ENCODE data around the gene POLE3.
"Not testable (repeated sequence)": the region's sequence is repeated elsewhere in the genome, so short reads cannot be mapped to it uniquely, and the experiment has no call there.

The POLE3 gene, protein sequence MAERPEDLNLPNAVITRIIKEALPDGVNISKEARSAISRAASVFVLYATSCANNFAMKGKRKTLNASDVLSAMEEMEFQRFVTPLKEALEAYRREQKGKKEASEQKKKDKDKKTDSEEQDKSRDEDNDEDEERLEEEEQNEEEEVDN

DNA sequence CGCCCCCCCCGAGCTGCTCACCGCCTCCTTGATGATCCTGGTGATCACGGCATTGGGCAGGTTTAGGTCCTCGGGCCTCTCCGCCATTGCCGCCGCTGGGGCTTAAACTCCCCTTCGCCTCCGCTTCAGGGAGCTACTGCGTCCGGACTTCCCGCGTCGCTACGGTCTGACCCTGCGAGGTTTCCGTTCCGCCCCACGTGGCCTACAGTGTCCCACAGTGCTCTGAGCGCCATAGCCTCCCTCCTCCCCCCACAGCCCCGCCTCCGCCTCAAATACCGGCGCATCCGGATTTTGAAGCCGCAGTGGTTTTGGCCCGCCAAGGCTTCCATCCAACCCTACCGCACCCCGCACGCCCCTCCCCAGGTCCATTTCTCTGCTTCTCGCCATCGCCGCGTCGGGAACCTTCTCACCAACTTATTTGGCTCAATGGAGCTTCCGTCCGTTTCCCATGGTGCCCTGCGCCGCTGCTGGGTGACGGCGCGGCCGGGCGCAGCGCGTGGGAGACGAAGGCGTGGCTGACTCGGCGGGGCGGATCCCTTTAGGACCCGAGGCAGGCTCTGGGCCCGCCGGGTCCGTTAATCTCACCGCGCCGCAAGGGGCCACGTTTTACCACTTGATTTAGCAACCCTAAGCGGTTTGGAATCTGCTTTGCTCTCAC, at the start of gene POLE3, which contains the start of gene C9orf43:
TSS of gene POLE3 (minus strand) at position 469 of the 658 bp plus-strand sequence. CDS start at position 87, 382 bp downstream.
TSS of gene C9orf43 (plus strand) at position 541 of the 658 bp plus-strand sequence. CDS start 2,747 bp downstream, outside the sequence.
- peak; percentile 96 to 97 for DNase-seq

DNA sequence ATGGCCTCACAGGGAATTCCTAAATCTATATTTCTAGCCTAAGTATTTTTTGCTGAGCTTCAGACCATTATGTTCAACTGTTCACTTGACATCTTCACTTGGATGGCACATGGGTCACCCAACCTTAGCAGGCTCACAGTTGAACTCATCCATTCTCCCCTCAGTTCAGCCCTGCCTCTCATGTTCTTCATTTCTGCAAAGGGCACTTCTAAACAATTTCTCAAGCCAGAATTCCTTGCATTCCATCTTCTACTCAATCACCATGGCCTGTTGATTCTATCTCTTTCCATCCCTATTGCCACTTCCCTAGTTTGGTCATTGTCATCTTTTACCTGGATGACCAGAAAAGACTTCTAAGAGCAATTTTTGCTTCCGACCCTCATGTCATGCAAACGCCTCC, 45.8 kb upstream of the POLE3 start:
- DNase-seq, result no peak

DNA sequence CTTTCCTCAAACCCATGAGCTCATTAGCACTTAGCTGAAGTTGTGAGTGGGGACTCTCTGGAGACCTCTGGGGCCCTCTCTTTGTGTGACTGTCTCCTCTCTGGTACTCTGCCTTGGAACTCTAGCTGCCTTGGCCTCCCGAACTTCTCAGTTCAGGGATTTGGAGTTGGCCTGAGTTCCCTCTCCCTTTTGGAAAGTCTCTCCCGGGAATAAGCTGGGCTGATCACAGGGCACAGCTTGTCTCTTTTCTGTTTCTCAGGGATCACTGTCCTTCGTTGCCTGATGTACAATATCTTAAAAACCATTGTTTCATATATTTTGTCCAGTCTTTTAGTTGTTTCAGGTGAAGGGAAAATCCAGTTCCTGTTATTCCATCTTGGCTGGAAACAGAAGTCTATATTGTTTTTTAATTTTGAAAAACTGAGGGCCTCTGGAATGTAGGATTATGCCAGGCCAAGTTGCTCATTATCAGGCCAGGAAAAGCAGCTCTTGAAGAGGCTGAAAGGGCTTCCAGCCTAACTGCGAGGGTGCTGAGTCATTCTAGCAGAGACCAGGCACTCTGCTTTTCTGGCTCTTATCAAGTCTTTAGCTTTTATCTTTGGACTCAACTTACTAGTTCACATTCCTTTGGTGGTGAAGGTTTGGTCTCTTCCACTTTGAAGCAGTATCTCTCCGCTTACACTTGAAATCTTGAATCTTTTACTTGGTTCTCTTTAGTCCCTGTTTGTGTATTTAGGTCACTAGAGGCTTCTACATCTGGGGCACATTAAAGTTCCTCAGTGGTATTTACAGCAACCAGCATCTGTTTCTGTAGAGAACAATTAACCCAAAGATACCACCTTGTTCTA, 44.7 kb upstream of the POLE3 start:
- DNase-seq, result peak; percentile 17 to 57

DNA sequence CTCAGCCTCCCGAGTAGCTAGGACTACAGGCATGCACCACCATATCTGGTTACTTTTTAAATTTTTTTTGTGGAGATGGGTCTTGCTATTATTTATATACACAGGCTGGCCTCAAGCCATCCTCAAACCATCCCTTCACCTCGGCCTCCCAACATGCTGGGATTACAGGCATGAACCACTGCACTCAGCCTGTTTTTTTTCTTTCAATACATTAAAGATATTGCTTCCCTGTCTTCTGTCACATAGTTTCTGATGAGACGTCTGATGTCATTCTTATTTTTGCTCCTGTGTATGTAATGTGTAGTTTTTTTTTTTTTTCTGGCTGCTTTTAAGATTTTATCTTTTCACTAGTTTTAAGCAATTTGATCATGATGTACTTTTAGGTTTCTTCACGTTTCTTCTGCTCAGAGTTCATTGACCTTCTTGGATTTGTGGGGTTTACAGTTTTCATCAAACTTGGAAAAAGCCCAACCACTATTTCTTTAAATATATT, 41.7 kb upstream of the POLE3 start:
- no peak for DNase-seq

DNA sequence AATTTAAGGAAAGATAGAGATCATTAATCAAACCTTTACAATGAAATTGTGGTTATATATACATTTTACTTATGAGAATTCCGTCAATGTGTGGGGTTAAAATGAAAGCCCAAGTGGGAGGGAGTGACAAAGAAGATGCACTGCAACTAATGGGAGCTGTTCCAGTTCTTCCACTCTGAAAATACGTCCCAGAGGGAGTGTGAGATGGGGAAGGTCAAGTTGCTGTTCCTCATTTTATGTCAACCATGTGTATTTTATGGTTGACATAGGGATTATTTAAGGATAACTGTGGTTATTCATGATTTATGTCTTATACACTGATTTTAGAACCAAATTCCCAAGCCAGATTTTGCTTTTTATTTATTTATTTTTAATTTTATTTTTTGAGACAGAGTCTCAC, 38.9 kb upstream of the POLE3 start:
- no peak for DNase-seq

DNA sequence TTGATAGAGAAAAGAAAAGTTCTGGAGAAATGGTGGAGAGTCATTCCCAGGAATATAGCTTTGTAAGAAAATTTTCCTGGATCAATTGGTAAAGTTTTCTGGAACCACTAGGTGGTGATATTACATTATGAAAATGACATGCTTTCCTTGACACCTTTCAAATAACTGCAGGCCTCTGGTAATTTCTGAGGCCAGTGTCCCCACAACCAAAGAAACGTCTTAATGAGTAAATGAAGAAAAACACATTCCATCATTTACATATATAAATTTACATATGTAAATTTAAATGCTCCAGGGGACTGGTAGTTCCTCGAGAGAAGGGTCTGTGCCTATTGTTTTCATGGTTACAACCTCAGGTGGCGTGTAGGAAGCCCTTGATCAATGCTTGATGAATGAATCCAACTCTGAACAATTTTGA, 35.9 kb upstream of the POLE3 start:
- DNase-seq, result peak; percentile 36 to 38

DNA sequence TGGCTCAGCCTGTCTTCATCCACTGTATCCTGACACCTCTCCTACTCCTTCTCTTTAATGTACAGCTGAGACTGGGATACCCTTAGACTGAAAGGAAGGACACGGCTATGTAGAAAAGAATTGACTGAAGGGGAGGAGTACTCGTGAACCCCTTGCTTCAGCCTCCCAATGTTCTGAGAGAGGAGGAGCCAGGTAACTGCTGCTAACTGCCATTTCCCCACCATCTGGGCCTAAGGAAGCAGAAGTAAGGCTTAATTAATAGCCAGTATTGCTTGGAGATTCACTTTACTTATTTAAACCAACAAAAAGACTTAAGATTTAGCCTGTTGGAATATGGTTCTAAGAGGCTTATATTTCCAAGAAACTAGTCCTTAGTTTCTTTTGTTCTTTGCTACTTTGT, 34.3 kb upstream of the POLE3 start:
- no peak for DNase-seq

DNA sequence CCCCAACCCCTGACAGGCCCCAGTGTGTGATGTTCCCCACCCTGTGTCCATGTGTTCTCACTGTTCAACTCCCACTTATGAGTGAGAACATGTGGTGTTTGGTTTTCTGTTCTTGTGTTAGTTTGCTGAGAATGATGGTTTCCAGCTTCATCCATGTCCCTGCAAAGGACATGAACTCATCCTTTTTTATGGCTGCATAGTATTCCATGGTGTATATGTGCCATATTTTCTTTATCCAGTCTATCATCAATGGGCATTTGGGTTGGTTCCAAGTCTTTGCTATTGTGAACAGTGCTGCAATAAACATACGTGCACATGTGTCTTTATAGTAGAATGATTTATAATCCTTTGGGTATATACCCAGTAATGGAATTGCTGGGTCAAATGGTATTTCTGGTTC, 27.2 kb upstream of the POLE3 start:
- not testable (repeated sequence) for DNase-seq

DNA sequence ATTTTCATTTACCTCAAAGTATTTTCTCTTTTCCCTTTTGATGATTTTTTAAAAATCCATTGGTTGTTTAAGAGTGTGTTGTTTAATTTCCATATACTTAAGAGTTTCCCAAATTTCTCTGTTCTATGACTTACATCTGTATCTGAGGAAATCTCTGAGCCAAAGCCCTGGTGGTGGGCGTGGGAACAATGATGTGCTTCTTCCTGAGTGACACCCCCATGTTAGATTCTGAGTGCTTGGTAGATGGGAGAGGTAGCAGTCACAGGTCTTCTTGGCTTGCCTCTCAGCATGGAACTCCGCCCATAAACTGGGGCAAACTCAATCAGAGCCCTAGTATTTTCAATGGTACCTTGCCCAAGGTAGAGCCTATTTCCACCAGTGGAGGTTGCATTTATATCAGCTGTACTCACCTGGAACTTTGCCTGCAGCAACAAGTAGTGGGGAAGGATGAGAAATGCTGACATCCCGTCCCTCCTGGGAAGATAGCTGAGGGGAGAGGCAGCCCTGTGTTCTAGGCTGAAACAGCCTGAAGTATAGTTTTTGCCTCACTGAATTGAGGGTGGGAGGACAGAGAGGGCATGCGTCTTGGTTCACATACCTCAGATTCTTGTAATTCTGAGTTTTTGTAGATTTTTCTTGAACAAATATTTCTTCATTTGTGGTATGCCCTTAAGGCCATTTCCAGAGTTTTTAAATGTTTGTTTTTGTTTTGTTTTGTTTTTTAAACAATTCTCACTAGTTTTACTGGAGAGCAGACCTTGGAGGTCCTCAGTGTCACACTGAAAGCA, 26.4 kb upstream of the POLE3 start:
- DNase-seq, result no peak

DNA sequence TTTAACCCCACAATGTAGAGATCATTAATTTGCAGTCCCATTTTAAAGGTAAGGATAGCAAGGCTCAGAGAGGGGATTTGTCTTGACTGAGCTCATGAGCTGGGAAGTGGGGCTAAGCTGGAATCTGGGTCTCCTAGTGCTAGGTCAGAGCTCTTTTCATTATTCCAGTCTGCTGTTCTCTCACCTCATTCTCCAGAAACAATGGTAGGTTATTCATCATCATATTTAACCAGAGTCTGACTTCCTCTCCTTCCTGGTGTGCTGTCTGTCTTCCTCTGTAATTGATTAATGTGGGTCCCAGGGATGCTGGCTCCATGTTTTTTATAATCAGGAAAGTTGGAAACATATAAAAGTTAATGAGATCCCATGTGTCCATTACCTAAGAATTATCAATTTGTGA, 20.7 kb upstream of the POLE3 start:
- no peak for DNase-seq

DNA sequence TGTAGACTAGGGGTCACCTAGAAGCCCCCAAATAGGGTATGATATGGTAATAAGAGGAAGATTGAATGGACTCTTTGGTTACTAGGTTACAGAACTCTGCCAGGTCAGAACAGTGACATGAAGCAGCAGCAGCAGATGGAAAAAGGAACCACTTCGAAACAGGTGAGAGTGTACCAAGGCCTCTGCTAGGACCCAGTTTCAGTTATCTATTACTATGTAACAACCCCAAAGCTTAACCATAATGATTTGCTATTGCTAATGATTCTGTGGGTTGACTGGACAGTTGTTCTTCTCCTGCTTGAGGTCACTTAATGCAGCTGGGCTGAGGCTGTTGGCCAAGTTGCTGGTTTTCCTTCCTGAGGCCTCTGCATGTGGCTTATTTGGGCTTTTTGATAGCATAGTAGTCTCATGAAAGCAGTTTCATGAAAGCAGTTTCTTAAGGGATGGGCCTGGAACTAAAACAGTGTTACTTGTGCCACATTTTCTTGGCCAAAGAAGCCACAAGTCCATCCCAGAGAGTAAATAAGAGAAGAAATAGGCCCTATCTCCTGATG, 17.7 kb upstream of the POLE3 start:
- DNase-seq, result no peak

DNA sequence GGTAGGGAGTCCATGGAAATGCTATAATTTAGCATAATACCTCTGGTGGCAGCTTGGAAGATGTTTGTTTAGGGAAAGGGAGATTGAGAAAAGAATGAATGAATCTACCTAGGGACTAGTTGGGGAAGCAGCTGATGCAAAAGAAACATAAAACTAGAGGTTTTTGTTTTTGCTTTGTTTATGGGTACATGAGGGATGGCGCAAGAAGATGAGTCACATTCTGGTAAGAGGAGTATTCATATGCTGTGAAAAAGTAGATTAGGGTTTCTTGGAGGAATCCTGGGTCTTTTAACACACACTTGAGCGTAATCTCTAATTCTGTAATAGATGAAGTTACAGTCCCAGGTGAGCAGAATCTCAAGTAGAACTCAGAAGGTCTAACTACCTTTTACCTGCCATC, 17.2 kb upstream of the POLE3 start:
- no peak for DNase-seq

DNA sequence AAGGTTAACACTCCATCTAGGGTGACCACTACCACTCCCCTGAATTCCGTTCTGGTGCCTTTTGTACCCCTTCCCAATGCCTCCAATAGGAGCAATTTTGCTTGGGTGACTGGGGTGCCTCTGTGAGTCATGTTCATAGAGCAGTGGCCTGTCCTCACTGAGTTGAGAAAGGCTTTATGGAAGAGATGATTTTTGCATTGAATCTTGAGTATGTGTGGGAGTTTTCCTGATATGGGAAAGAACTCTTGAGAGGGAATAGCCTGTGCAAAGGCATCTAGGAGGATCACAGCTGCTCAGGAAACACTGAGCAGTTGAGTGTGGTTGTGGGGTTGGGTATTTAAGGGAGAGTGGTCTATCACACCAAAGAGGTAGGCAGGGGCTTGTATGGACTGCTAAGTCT, 16.2 kb upstream of the POLE3 start:
- DNase-seq, result no peak

DNA sequence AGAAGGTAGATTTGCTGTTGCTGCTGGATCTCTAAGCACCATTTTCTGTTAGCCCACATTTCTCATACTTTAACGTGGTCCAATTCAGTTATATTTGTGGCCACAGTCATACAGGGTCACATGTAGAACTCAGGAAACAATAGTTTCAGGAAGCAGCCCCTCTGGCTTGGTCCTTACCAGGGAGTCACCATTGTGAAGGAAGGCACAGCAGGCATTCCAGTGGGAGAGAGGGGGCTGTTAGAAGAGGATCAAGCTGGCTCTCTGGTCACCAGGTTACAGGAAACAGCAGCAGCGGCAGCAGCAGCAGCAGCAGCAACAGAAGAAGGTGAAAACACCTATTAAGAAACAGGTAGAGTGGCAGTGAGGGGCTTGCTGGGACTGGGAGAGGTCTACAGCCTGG, 14.6 kb upstream of the POLE3 start:
- DNase-seq, result no peak

DNA sequence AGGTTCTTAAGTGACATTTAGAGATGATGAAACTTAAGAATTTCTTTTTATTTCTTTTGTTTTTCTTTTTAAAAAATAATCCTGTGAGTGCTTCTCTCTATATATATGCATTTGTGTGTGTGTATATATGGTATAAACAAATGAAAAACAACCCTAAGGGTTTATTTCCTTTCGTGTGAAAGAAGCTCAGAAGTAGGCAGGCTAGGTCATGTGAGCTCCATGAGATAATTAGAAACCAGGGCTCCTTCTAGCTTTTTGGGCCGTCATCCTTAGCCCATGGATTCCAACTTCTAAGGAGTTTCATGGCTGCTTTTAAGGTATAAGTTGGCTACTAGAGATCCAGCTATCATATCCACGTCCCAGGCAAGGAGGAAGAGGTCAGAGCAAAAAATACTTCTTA, 11.3 kb upstream of the POLE3 start:
- no peak for DNase-seq

DNA sequence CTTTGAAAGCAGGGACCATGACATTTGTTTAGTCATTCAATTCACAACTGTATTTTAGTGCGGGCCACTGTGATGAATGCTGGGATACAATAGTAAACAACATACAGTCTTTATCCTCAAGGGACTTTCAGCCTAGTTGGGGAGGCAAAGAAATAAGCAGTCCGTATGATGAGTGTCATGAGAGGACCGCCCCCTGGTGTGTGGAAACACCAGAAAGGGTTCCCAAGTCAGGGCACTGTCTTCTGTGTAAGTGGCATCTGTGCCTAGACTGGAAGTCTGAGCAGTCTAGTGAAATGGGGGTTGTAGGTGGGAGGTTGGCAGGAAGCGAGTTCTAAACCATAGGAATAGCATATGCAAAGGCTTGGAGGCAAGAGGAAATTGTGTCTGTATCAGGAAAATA, 6.9 kb upstream of the POLE3 start:
- no peak for DNase-seq

DNA sequence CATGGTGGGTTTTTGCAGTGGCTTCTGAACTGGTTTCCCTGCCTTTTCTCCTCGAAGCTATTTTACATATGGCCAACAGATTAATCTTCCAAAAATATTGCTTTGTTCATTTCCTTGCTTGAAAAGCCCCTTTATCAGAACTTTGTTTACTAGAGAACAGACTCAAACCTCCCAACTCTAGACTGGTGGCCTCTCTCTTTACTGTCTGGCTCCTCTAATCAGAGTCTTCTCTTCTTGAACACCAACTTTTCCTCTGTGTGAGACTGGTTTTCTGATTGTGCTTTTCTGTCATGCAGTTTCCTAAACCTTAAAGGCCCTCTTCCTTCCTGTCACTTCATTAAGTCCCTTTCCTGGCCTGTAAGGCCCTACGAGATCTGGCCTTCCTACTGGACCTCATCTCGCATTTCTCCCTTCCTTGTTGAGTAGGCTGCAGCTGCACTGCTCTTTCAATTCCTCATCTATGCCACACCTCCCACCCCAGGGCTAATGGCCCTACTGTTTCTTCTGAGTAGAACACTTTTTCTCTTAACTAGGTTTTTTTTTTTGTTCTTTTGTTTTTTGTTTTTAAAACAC, 5.8 kb upstream of the POLE3 start:
- no peak for DNase-seq

DNA sequence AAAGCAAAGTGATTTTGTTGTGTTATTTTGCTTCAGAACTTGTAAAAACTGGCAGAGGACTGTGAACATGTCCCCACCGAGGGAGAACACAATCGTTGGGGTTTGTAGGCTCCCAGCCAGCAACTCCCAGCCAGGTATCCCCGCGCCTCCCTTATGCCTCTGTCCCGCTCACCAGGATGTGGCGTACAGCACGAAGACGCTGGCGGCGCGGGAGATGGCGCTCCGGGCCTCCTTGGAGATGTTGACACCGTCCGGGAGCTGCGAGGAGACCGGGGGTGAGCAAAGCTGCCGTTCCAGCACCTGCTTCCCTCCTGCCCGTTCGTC, 630 bp downstream of the POLE3 start:
- no peak for DNase-seq

DNA sequence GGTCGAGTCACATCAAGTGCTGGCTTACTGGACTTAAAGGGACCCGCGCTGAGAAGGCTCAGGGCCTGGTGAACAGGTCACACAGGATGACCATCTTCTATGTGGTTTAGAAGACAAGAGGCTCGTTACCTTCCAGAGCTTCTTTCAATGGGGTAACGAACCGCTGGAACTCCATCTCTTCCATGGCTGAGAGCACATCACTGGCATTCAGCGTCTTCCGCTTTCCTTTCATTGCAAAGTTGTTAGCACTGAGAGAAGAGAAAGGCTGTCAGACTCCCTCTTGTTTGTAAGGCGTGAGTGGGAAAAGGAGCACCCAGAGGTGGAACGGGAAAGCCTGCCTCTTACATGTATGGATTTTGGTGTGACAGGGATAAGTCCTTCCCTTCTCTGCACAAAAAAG, 994 bp downstream of the POLE3 start:
- DNase-seq, result no peak

DNA sequence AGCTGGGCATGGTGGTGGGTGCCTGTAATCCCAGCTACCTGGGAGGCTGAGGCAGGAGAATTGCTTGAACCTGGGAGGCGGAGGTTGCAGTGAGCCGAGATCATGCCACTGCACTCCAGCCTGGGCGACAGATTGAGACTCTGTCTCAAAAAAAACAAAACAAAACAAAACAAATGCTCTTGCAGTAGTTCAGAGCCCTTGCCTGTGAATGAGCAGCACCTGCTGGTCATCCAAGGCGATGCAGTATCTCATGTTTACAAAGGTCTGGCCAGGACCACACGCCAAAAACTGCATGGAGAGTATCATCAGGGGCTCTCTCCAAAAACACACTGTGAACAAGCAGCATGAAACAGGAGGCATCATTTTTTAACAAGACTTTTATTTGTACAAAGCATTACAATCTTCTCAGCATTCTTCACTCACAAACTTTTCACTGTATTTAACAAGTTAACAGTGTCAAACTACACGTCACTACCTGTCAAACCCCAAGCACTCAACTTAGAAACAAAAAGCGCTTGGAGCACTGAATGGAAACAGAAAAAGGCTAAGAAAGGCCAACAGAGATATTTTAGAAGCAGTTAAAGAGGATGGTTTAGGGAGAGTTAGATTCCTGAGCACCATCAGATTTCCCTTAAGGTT, 3.5 kb downstream of the POLE3 start:
- peak; percentile 58 to 61 for DNase-seq

DNA sequence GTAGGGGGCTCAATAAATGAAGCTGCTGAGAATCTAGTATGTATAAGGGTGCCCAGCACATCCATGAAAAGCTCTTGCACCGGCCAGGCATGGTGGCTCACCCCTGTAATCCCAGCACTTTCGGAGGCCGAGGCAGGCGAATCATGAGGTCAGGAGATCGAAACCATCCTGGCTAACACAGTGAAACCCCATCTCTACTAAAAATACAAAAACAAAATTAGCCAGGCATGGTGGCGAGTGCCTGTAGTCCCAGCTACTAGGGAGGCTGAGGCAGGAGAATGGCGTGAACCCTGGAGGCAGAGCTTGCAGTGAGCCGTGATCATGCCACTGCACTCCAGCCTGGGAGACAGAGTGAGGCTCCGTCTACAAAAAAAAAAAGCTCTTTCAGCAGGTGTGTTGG, 4.1 kb downstream of the POLE3 start:
- DNase-seq, result not testable (repeated sequence)

DNA sequence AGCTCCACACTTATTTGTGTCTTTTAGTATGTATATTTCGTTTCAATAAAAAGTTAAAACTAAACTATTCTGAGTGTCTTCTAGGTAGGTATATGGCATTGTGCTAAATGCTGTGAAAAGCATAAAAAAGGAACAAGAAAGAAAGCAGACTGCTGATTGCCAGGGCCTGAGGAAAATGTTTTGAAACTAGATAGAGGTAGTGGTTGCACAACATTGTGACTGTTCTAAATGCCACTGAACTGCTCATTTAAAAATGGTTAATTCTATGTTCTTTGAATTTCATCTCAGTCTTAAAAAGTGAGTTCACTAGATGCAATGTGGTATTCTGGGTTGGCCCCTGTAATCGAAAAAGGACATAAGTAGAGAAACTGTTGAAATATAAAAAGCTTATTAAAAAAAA, 6.8 kb downstream of the POLE3 start:
- no peak for DNase-seq

Data from SHP77 (cell line).